ENCODE data around the gene DCPS. TPM values are rescaled to one million over a fixed set of nuclear protein-coding genes. Genes with fewer than 3 reads are reported as not detected.

Gene DCPS
- polyA plus RNA-seq, 4 donors = 10.5 to 16.3 (median 15.0) TPM

DNA sequence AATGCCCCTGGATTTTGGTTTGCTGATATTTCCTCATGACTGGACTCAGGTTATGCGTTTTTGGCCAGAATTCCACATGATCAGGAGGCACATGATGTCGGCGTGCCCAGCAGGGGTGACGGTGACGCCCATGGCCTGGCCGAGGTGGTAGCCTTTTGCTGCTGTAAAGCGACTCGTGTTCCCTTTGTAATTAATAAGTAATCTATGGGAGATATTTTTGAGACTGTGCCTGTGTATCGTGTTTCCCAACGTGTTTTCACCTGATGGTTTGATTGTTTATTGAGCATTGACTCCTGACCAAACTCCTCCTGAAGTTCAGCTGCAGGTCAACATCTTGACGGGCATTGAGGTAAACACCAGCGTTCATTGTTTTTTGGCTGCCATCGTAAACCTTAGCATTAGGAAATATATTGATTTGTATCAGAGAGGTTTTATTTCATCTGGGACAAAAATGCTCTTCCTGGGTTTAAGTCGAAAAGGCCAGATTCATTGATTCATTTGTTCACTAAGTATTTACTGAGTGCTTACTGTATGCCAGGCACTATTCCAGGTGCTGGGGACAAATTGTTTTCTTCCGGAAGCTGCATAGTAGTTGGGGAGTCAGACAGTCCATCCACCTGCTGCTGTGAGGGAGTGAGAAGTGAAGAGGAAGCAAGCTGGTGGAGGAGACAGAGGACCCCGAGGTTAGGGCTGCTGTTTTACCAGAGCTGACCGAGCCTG lies 23.6 kb downstream of the DCPS start:
- DNase-seq (ENCODE audit: low read depth in 4 of 4, low spot score in 3 of 4) = no peak

DNA sequence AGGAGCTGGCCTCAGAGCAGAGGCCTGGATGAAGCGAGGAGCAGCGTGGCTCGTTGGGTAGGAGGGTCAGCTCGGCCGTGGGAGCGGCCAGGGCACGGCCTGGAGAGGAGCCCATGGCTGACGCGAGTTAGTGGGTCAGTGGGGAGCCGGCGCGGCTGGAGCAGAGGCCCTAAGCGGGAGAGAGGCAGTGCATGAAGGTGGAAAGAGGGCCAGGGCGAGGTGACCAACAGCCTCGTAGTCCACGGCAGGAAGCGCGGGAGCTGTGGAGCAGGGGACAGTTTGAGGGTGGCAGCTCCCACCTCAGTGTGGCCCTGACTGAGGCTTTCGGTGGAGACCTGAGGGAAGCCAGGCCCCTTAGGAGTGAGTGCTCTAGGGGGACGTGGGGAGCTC lies 24.1 kb downstream of the DCPS start:
- DNase-seq (ENCODE audit: low read depth in 4 of 4, low spot score in 3 of 4) = no peak

DNA sequence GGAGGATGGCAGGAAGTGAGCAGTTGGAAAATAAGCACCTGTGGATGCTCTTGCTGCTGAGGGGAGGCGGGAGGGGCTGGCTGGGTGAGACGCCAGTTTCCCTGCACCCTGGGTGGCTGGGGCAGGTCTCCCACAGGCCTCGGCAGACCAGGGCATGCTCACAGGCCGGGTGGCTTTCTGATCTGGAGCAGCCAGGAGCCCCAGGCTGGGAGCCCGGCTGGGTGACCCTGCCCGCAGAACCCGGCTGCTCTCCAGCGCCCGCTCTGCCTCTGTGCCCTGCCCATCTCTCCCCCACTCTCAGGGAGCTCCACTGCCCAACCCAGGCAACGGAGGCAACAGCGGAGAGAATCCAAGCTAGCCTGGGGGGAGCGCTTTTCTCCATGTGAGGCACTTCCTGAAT lies 24.6 kb downstream of the DCPS start:
- DNase-seq (ENCODE audit: low read depth in 4 of 4, low spot score in 3 of 4) = no peak

DNA sequence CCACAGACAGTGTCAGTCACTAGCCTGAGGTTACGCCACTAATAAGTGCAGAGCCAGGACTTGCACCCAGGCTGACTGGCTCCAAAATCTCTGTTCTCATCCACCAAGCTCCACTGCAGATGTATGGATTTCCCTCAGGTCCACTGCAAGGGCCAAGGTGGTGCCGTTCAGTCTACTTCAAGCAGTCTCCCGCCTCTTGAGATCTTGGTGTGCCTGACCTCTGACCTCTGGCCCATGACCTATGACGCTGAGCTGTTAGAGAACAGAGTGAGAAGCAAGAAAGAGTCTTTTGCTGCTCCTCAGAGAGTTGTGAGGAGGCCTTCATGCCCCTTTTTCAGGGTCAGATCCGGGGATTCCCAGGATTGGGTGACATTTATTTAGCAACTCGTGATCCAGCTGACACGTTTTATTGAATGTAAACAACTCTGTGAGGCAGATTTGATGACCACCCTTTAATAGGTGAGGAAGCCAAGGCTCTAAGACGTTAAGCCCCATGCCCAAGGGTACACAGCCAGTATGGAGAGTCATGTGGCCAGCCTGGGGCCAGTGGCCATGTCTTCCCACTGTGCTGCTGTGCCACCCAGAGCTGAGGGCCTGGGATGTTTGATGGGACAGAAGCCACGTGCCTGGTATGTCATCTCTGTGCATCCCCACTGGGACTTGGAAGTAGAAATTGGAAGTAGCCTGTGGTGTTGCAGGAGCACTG lies 25.2 kb downstream of the DCPS start:
- no peak for DNase-seq (ENCODE audit: low read depth in 4 of 4, low spot score in 3 of 4)

DNA sequence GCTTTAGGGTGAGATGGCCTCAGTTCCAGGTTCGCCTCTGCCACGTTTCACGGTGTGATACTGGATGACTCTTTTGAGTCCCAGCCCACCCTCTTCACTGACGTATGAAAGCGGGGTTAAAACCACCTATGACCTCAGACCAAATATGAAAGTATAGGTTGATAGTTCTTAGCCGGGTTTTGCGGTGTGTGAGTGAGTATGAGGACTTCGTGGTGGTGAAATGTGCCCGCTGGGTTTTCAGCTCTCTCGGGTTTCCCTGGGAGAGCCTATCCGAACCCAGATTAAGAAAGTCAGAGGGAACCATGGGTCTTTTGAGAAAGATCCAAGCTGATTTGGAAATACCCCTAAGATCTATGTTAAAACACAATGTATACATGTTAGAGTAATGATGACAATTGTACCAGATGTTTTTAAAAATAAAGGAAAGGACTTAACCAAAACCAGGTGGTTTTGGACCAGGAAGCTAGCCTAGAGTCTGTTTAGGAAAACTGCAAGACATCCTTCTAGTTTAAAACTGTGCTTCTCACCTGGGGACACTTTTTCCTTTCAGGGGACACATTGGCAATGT lies 25.9 kb downstream of the DCPS start:
- no peak for DNase-seq (ENCODE audit: low read depth in 4 of 4, low spot score in 3 of 4)

DNA sequence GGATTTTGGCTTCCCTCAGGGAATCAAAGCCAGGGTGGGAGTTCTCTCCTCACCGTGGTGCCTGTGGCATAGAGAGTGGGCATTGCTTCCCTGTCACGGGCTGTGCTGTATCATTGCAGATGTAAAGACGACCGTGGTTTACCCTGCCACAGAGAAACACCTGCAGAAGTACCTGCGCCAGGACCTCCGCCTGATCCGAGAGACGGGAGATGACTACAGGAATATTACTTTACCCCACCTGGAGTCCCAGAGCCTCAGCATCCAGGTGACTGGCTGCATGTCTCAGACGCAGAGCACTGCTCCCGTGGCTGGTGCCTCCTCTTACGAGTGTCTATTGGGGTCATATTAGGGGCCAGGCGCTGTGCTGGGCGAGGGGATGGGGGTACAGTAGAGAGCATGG lies 27.4 kb downstream of the DCPS start:
- DNase-seq (ENCODE audit: low read depth in 4 of 4, low spot score in 3 of 4) = no peak

DNA sequence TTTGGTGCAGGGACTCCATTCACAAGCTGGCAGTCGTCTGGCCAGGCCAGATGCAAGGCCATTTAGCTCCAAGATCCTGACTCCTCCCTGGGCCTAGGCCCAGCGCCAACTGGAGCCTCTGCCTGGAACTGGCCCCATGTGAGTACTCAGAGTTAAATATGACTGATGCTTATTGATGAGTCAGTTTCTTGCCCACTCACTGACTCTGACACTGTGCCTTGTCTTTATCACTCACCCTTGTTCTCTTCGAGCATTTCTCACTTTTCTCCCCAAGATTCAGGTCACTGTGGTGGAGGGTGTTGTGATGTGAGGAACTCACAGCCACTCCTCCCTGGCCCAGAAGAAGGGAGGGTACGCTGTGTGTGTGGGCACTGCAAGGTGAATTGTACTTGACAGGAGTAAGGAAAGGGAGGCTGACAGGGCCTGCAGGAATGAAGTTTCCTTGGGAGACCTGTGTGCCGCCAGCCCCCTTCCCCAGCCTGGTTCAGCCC lies 28.4 kb downstream of the DCPS start:
- DNase-seq (ENCODE audit: low read depth in 4 of 4, low spot score in 3 of 4) = no peak

DNA sequence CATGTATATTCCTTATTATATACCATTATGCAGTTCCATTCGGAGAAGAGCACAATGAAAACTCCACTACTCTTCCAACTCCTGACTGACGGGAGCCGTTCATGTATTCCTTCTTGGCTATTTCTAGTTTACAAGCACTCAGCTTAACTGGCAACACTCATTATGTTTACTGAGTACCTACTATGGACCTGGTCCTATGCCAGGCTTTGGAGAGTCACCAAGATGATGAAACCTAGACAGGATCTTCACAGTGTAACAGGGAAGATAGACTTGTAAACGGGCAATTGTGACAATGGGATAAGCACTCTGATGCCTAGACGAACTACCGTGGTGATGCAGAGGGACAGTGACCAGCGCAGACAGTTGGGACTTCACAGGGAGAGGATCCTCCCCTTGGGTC lies 29.3 kb downstream of the DCPS start:
- DNase-seq (ENCODE audit: low read depth in 4 of 4, low spot score in 3 of 4) = no peak

DNA sequence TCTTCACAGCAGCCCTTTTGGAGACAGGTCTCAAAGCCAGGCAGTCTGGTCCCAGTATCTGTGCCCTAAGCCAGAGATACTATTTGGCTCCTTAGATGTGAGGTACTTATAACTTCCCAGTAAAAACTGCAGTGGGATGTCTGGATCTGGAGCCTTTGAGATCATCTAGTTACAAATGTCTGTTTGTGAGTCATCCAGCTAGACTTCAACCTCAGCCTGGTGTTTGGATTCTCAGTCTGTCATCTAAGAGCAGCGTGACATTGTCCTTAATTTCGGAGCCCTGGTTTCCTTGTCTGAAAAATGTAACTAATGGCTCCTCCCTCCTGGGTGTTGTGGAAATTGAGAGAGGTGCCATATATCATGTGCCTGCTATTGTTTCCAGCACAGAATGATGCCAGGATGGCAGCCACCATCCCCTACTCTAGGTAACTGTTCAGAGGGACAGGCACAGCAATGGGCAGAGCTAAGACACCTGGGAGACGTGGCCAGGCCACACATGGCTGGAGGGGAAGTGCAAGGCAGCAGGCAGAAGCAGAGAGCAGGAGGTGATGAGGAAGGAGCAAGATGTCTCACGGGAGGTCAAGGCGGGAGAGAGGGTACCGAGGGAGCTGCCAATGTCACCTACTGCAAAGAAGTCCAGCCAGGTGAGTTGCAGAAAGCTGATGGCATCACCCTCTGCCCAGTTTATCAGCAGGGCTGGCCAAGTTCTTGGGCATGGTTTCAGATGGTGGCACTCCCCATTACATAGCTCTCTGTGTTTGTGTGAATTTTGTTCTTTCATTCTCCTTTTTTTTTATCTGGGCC lies 31.0 kb downstream of the DCPS start:
- no peak for DNase-seq (ENCODE audit: low read depth in 4 of 4, low spot score in 3 of 4)

DNA sequence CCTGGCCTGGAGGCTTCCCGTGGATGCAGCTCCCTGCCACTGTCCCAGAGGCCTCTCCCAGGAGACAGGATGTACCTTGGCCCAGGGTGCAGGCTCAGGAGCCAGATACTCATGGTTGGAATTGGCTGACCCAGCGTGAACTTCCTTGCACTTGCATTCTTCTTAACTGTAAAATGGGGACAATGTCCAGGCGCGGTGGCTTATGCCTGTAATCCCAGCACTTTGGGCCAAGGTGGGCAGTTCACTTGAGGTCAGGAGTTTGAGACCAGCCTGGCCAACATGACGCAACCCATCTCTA lies 31.6 kb downstream of the DCPS start:
- DNase-seq (ENCODE audit: low read depth in 4 of 4, low spot score in 3 of 4) = no peak

DNA sequence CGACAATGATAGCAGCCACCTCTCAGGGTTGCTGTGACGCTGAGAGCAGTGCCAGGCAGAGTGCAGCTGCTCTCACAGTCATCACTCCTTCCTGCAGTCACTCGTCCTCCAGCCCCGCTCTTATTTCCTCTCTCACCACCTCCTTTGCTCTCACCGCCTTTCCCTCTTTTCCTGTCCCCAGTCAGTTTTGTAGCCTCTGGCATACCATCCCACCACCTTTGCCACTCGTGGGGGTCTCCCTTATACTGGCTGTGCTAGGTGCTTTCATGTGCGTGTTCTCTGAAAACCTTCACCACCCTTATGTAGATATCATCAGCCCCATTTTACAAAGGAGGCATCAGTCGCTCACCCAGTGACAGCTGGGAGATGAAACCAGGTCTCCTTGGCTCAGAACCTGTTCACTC lies 32.3 kb downstream of the DCPS start:
- DNase-seq (ENCODE audit: low read depth in 4 of 4, low spot score in 3 of 4) = no peak

DNA sequence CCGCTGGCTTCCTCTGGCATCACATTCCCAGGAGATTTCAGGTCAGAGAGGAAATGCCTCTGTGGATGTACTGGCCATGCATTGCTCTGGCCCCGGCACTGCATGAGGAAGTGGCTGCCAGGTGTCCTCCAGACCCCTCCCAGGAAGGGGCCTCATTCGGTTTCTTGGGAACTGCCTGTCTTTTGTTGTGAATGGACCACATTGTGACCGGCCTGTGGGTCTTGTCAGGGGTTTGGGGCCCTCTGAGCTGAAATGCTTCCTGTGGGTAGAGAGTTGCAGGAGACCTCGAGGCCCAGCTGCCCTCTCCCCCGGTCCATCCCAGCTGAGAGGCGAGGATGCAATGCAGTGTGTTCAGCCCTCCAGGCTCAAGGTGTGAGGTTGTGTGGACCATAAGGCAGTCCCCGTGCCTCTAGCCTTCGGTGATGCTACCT lies 32.8 kb downstream of the DCPS start:
- DNase-seq (ENCODE audit: low read depth in 4 of 4, low spot score in 3 of 4) = no peak

DNA sequence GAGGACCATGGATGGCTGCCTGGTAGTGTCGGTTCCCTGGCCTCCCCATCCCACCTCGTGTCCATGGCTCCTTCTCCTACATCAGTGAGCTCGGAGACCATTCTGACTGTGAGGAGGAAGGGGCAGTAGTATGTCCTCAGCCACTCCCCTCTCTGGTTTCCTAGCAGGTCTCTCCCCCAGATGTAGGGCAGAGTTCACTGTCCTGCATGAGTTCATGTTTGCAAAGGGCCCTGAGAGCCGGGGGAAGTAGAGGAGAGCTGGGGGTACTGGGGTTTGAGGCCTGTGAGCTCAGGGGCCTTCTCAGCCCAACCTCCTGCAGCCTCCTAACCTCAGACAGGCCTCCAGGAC lies 33.2 kb downstream of the DCPS start:
- DNase-seq (ENCODE audit: low read depth in 4 of 4, low spot score in 3 of 4) = no peak

DNA sequence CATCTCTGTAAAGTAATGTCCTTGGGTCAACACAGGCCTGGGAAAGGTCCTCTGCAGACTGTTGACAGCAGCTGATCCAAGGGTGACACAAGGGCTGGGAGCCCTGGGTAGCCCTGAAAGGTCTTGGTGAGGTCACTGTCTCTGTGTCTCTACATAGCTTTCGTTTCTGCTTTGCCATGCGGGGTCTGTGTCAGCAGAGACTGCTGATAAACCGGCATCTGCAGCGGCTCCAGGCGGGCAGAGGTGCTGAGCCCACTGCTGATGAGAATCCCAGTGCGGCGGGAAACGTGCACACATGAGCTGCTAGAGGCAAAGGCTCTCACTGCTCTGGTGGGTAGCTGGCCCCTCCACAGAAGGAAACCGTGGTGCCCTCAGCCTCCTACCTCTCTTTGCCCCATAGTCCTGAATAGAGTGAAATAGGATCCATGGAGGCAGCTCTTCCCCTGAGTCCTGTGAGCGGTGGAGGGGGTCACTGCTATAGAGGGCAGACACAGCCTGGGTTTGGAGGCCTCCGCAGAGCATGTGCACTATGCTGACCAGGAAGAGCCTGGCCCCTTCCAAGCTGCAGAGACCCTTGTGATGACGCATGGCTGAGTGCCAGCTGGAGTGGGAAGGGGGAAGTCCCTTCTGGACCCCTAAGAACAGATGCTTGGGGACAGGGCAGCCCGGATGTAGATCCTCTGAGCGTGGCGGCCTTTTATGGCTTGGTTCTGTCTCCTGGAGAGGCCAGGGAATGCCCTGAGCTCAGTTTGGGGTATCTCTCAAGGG lies 33.8 kb downstream of the DCPS start:
- no peak for DNase-seq (ENCODE audit: low read depth in 4 of 4, low spot score in 3 of 4)

DNA sequence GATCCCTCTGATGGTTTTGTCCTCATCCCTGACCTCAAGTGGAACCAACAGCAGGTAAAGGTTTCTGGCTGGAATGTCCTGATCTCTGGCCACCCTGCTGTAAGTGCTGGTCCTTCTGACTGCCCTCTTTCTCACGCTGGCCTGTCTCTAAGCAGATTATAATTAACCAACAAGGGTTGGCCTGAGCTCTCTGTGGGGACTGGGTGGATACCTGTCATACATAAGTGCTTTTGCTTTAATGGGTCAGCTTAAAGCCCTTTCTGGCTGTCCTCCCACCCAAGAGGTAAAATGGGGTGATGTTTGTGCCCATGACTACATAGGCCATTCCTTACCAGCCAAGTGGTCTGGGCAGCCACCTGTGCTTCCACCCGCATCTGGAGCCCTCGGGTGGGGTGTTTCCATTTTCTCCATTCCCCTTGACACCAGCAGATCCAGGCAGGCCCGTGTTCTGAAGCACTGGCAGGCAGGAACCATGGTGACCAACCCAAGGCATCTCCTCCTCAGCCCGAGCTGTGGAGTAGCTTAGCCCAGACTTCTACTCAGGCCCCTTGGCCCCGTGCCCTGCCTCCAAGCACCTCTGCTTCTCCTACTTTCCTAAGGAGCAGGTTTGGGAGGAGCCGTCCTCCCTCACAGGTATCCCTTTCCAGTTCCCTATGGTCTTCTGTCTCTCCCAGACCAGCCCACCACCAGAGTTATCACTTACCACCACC lies 34.6 kb downstream of the DCPS start:
- DNase-seq (ENCODE audit: low read depth in 4 of 4, low spot score in 3 of 4) = no peak

DNA sequence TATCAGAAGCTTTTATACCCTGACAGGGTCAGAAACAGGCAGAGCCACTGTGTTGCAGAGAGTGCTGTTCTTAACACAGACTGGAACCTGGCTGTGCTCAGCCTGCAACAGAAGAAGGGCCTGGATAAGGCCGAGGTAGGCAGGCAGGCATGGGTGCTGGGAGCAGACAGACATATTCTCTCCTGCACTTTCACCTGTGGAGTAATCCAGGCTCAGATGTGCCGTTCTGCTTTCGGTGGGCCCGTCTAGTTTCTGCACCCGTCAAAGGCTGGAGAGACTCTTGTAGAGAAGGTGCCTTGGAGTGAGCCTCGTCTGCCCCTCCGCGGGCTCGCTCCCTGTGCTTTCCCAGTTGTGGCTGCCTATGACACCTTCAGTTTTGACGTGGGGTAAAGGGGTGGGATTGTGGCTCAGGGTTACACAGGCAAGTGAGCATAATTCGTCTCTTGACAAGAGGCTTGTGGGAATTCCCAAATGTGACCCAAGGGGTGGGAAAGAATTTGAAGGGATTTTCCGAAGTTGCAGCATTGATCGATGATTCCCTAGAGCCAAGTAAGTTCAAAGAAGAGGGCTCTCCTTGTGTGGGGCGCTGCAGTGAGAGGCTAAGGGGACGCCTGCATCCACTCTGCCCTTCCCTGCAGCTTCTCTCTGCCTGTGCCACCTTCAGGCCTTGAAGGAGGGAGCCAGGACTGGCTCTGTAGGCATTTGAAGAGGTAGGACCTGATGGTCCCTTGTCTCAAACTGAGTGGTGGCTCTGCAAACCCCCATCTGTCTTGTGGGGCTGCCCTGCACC lies 35.4 kb downstream of the DCPS start:
- no peak for DNase-seq (ENCODE audit: low read depth in 4 of 4, low spot score in 3 of 4)

DNA sequence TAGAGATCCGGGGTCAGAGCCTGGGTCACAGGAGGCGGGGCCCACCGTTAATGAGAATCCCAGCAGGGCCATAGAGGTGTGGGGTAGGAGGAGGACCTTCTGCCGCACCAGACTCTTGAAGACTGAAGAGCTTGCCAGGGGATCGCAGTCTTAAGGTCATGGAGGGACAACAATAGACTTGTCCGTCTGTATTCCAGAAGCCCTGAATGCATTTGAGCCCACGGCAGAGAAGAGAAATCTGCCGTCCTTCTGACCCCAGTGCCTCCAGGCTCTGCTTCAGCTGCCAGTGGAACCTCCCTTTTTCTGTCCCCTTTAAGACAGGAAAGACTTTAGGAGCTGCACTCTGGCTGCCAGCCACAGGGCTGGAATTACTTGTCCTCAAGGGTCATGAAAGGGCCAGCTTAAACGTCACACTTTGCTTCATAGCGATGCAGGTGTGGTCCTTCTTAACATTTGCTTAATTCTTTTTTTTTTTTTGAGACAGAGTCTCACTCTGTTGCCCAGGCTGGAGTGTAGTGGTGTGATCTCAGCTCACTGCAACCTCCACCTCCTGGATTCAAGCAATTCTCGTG lies 36.1 kb downstream of the DCPS start:
- DNase-seq (ENCODE audit: low read depth in 4 of 4, low spot score in 3 of 4) = no peak

DNA sequence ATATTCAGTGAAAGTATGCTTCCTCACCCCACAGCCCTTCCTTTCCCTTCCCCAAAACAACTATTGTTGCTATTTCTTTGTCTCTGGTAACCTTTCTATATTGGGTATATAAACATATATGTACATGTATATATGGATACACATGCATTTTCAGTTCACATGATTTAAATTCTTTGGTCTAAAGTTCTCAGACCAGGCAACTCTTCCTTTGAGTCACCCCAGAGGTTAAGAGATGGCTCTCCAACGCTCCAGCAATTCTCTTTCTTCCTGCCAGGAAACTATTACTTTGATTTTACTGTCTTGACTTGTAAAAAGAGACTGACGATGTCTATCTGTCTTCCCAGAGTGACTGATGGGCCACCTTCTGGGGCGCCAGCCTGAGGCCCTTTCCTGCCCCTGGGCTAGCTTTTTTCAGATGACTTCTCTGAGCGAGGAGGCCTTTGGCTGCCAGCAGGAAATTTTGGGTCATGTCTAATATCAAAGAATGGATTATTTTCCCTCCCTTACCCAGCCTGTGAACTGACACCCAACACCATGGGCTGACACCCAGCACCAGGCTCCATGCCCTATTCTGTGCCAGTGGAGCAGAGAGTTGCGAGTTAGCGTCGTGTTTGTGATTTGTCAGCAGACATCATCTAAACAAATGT lies 37.2 kb downstream of the DCPS start:
- DNase-seq (ENCODE audit: low read depth in 4 of 4, low spot score in 3 of 4) = no peak
